H9 (cell line): Measurements from ENCODE around the gene HNF1A. TPM values are rescaled to one million over a fixed set of nuclear protein-coding genes. Genes with fewer than 3 reads are reported as not detected.

ENCODE experiments used
- DNase-seq: peaks from one replicate; pipeline ENCODE4 v3.0.0-alpha.2; 2017
- H2AFZ ChIP-seq: one replicate; pipeline ENCODE4 v1.6.1; 2013; ENCODE audit warnings: mild to moderate bottlenecking, low read length, control low read depth, moderate library complexity
- H2AK5ac ChIP-seq: 2 replicates; pipeline ENCODE4 v1.6.1; 2013; ENCODE audit warnings: low read length, control low read depth, mixed read lengths; ENCODE audit not compliant: insufficient read length
- H2BK120ac ChIP-seq: one replicate; pipeline ENCODE4 v1.6.1; 2013; ENCODE audit warnings: low read depth, mild to moderate bottlenecking, low read length, control low read depth, inconsistent platforms; ENCODE audit not compliant: poor library complexity, severe bottlenecking
- H2BK12ac ChIP-seq: 2 replicates; pipeline ENCODE4 v1.6.1; 2013; ENCODE audit warnings: low read length, control low read depth, mixed read lengths, low read depth; ENCODE audit not compliant: insufficient read length
- H2BK15ac ChIP-seq: 2 replicates; pipeline ENCODE4 v1.6.1; 2013; ENCODE audit warnings: low read depth, low read length, control low read depth
- H2BK20ac ChIP-seq: one replicate; pipeline ENCODE4 v1.6.1; 2013; ENCODE audit warnings: low read depth, mild to moderate bottlenecking, low read length, control low read depth, inconsistent platforms; ENCODE audit not compliant: poor library complexity, severe bottlenecking
- H2BK5ac ChIP-seq: 2 replicates; pipeline ENCODE4 v1.6.1; 2013; ENCODE audit warnings: low read length, control low read depth, mixed read lengths; ENCODE audit not compliant: insufficient read length
- H3K14ac ChIP-seq: 2 replicates; pipeline ENCODE4 v1.6.1; 2013; ENCODE audit warnings: low read length, control low read depth; ENCODE audit not compliant: insufficient read depth
- H3K18ac ChIP-seq: 2 replicates; pipeline ENCODE4 v1.6.1; 2013; ENCODE audit warnings: low read depth, mild to moderate bottlenecking, mixed read lengths, low read length, control low read depth; ENCODE audit not compliant: insufficient read length
- H3K23ac ChIP-seq: 2 replicates; pipeline ENCODE4 v1.6.1; 2013; ENCODE audit warnings: low read length, control low read depth, mixed read lengths, low read depth; ENCODE audit not compliant: insufficient read length
- H3K23me2 ChIP-seq: 2 replicates; pipeline ENCODE4 v1.6.1; 2013; ENCODE audit warnings: low read depth, mild to moderate bottlenecking, mixed read lengths, low read length, control low read depth; ENCODE audit not compliant: insufficient read length, poor library complexity, severe bottlenecking
- H3K27ac ChIP-seq: 2 replicates; pipeline ENCODE4 v1.5.1; 2013; ENCODE audit warnings: low read length, control low read depth, mixed read lengths, low read depth; ENCODE audit not compliant: insufficient read length
- H3K27me3 ChIP-seq: 2 replicates; pipeline ENCODE4 v1.6.1; 2013; ENCODE audit warnings: low read length, control low read depth, inconsistent platforms; ENCODE audit not compliant: insufficient read depth
- H3K4ac ChIP-seq: 2 replicates; pipeline ENCODE4 v1.6.1; 2013; ENCODE audit warnings: low read depth, mild to moderate bottlenecking, control low read depth, inconsistent platforms, low read length, moderate library complexity
- H3K4me1 ChIP-seq: 2 replicates; pipeline ENCODE4 v1.6.1; 2013; ENCODE audit warnings: low read length, control low read depth, inconsistent platforms; ENCODE audit not compliant: insufficient read depth
- H3K4me2 ChIP-seq: 2 replicates; pipeline ENCODE4 v1.6.1; 2013; ENCODE audit warnings: low read length, control low read depth, mixed read lengths; ENCODE audit not compliant: insufficient read length, insufficient read depth
- H3K56ac ChIP-seq: 2 replicates; pipeline ENCODE4 v1.6.1; 2013; ENCODE audit warnings: low read depth, mild to moderate bottlenecking, mixed read lengths, low read length, control low read depth; ENCODE audit not compliant: insufficient read length
- H3K79me1 ChIP-seq: 2 replicates; pipeline ENCODE4 v1.6.1; 2013; ENCODE audit warnings: low read depth, mild to moderate bottlenecking, moderate library complexity, low read length, control low read depth, inconsistent platforms; ENCODE audit not compliant: insufficient read depth, poor library complexity, severe bottlenecking
- H3K79me2 ChIP-seq: 2 replicates; pipeline ENCODE4 v1.6.1; 2013; ENCODE audit warnings: low read length, control low read depth, inconsistent platforms; ENCODE audit not compliant: insufficient read depth
- H3K9ac ChIP-seq: 2 replicates; pipeline ENCODE4 v1.6.1; 2013; ENCODE audit warnings: low read length, control low read depth, mixed read lengths; ENCODE audit not compliant: insufficient read length; ENCODE audit errors: extremely low read depth
- H3K9me3 ChIP-seq: one replicate; pipeline ENCODE4 v1.6.1; 2013; ENCODE audit warnings: low read depth, low read length, inconsistent platforms; ENCODE audit not compliant: control insufficient read depth
- H3T11ph ChIP-seq: one replicate; pipeline ENCODE4 v1.6.1; 2013; ENCODE audit warnings: mild to moderate bottlenecking, low read length, control low read depth, inconsistent platforms
- H4K20me1 ChIP-seq: one replicate; pipeline ENCODE4 v1.6.1; 2013; ENCODE audit not compliant: control insufficient read depth, insufficient read length, insufficient read depth
- H4K5ac ChIP-seq: 2 replicates; pipeline ENCODE4 v1.6.1; 2013; ENCODE audit warnings: low read depth, mild to moderate bottlenecking, mixed read lengths, low read length, control low read depth; ENCODE audit not compliant: insufficient read length
- H4K8ac ChIP-seq: replicated peaks from 2 replicates; pipeline ENCODE4 v1.6.1; 2013; ENCODE audit warnings: low read length, control low read depth, mixed read lengths, low read depth; ENCODE audit not compliant: insufficient read length
- H4K91ac ChIP-seq: 2 replicates; pipeline ENCODE4 v1.6.1; 2013; ENCODE audit warnings: low read depth, mild to moderate bottlenecking, moderate library complexity, mixed read lengths, low read length, control low read depth; ENCODE audit not compliant: insufficient read length
- H3K27ac Mint-ChIP-seq, 3 experiments: 2 replicates in 2 of 3; 3 replicates in 1 of 3; pipeline ENCODE4 v1.8.0; 2020 to 2021; ENCODE audit warnings: mixed read lengths in 3 of 3, mild to moderate bottlenecking in 1 of 3, moderate library complexity in 1 of 3
- H3K27me3 Mint-ChIP-seq: 2 replicates; pipeline ENCODE4 v1.8.0; 2021; ENCODE audit warnings: low read depth, mild to moderate bottlenecking, moderate library complexity, mixed read lengths
- H3K36me3 Mint-ChIP-seq, 3 experiments: 2 replicates in 2 of 3; 3 replicates in 1 of 3; pipeline ENCODE4 v1.8.0; 2020 to 2021; ENCODE audit warnings: low read depth in 3 of 3, mixed read lengths in 3 of 3; ENCODE audit not compliant: insufficient read depth in 1 of 3
- H3K4me1 Mint-ChIP-seq, 2 experiments: 2 replicates each; pipeline ENCODE4 v1.8.0; 2020; ENCODE audit warnings: mixed read lengths in 2 of 2
- H3K4me3 Mint-ChIP-seq, 2 experiments: 2 replicates in 1 of 2; 3 replicates in 1 of 2; pipeline ENCODE4 v1.8.0; 2020 to 2021; ENCODE audit warnings: mild to moderate bottlenecking in 2 of 2, mixed read lengths in 2 of 2, moderate library complexity in 1 of 2
- H3K9me3 Mint-ChIP-seq, 2 experiments: 2 replicates in 1 of 2; 3 replicates in 1 of 2; pipeline ENCODE4 v1.8.0; 2020; ENCODE audit warnings: mild to moderate bottlenecking in 2 of 2, mixed read lengths in 2 of 2, moderate library complexity in 1 of 2
- WGBS: extraction: QIAGEN DNeasy Blood & Tissue Kit; methylation state at CpG from one replicate; pipeline ENCODE4 v1.1.7; 2013; ENCODE audit warnings: missing lambda C conversion rate, low lambda C conversion rate, mixed read lengths; ENCODE audit not compliant: insufficient read length; ENCODE audit errors: extremely low coverage; 5-methylcytosine and 5-hydroxymethylcytosine counted together
- total RNA-seq: library from RNA; stranded (reverse); gene quantifications from 2 replicates; pipeline ENCODE4 v1.2.1, GENCODE V29; 2021
- TF ChIP-seq, protein P1 (sequence below): fragments of 200-600 bp; sonication (generic); conservative IDR thresholded peaks from 3 replicates; pipeline ENCODE4 v1.8.0; 2021; ENCODE audit warnings: antibody characterized with exemption, mild to moderate bottlenecking

Gene HNF1A
- total RNA-seq, 1 experiment from 2014 or later, result not detected

DNA sequence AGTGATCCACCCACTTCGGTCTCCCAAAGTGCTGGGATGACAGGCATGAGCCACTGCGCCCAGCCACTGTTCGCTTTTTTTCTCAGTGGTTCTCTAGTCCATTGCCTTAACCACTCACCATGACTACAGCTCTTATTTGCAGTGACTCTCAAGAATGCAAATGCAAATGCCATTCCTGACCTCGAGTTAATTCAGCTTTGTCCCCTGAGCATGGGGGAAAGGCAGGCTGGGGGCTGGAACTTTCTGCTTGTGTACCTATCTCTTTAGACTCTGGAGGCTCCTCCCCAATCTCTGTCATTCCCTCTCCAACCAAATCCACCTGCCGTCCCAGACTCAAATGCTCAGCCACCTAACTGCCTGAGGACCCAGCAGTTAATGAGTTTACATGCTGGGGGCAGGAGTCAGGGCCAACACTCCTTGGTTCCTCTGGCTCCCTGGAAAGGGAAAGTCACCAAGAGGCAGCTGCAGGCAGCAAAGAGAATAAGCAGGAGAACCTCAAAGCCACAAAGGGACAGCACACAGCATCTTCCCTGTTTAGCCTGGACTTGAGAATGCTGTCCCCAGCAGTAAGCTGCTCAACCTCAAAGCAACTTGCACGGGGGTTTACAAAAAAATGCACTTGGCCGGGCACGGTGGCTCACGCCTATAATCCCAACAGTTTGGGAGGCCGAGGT, 5.3 kb upstream of the HNF1A start:
- H3K56ac ChIP-seq, result no peak overlapping the region
- peak; percentile 93 for DNase-seq
- H2BK120ac ChIP-seq, result no peak overlapping the region
- H3K14ac ChIP-seq, result 0 out of 2 replicates have a peak overlapping the region, but pooled peaks have one; percentile 24
- H3K23me2 ChIP-seq, result no peaks in the 10 kb centered on the region
- H3K4me2 ChIP-seq, result peak overlapping the region; percentile 20
- no peak overlapping the region for H2BK12ac ChIP-seq
- H2BK5ac ChIP-seq, result no peak overlapping the region
- no peaks in the 10 kb centered on the region for H3K79me1 ChIP-seq
- H3K18ac ChIP-seq, result no peak overlapping the region
- no peak overlapping the region for H4K91ac ChIP-seq
- Mint-ChIP-seq H3K36me3 (no peaks in the 10 kb centered on the region), H3K9me3 (no peaks in the 10 kb centered on the region), H3K27me3 (no peaks in the 10 kb centered on the region), H3K27ac (peak overlapping the region; percentile 89 to 92 (median 89); a peak in 4 of 7 replicates), H3K4me1 (peaks cover 14 to 21% of the 10 kb centered on the region in 2 experiments), H3K4me3 (peak overlapping the region in 1 of 2 experiments; percentile 27; a peak in 2 of 5 replicates)
- H3K27ac ChIP-seq, result no peak overlapping the region
- no peaks in the 10 kb centered on the region for H3K79me2 ChIP-seq
- no CpG with 5 or more reads among the region's 10 CpGs for WGBS
- no peak overlapping the region for H3K4ac ChIP-seq
- peaks cover 3% of the 10 kb centered on the region; the same call in 1 of the 2 replicates for H3K4me1 ChIP-seq
- H4K20me1 ChIP-seq, result no peaks in the 10 kb centered on the region
- no peak overlapping the region for H2BK15ac ChIP-seq
- no peaks in the 10 kb centered on the region for H3K27me3 ChIP-seq
- H4K5ac ChIP-seq, result no peak overlapping the region
- H2BK20ac ChIP-seq, result no peak overlapping the region
- H3K23ac ChIP-seq, result no peak overlapping the region
- no peak overlapping the region for H3T11ph ChIP-seq
- no peak overlapping the region for H2AFZ ChIP-seq
- TF ChIP-seq, protein P1, sequence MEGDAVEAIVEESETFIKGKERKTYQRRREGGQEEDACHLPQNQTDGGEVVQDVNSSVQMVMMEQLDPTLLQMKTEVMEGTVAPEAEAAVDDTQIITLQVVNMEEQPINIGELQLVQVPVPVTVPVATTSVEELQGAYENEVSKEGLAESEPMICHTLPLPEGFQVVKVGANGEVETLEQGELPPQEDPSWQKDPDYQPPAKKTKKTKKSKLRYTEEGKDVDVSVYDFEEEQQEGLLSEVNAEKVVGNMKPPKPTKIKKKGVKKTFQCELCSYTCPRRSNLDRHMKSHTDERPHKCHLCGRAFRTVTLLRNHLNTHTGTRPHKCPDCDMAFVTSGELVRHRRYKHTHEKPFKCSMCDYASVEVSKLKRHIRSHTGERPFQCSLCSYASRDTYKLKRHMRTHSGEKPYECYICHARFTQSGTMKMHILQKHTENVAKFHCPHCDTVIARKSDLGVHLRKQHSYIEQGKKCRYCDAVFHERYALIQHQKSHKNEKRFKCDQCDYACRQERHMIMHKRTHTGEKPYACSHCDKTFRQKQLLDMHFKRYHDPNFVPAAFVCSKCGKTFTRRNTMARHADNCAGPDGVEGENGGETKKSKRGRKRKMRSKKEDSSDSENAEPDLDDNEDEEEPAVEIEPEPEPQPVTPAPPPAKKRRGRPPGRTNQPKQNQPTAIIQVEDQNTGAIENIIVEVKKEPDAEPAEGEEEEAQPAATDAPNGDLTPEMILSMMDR, result no peak
- H3K9ac ChIP-seq, result no peak overlapping the region
- no peak overlapping the region for H4K8ac ChIP-seq
- H2AK5ac ChIP-seq, result no peak overlapping the region
- H3K9me3 ChIP-seq, result no peaks in the 10 kb centered on the region
